Measurements from ENCODE around the gene MTF1.

The MTF1 gene

GRCh38 chr1:37866491-37866890 is 7.1 kb upstream of the MTF1 start:
- no peak for DNase-seq

DNA sequence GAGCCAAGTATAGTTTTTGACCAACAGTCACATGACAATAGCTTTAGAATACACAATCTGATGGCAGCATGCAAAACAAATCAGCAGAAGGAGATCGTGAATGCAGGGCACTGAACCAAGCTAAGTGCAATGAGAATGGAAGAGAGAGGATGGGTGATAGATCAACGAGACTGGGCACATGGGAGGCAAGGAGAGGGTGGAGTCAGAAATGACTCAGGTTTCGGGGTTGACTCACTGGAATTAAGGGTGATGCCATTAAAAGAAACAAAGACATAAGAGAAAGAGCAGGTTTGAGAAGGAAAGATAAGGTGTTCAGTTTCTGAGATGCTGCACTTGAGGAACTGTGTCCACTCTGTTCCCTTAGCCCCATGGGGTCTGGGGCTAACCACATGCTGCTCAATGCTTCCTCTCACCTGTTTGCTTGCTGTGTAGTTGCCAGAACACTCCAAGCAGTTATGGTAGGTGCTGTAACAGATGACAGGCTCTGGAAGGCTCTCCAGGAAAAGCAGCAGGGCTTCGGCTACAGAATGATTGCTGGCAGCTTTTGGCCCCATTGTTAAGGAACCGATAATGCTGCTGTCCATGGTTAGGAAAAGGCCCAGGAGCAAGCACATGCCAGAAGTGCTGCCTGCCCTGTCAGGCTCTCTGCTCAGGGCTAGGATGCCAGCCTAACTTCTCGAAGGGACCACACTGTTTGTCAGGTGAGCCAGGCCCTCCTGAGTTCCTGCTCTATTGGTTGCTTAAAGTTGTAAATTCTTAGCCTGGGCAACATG is 6.1 kb upstream of the MTF1 start:
- DNase-seq, result no peak

- no peak for DNase-seq
Measured at GRCh38 chr1:37862330-37862729, 2.9 kb upstream of the MTF1 start.

DNA sequence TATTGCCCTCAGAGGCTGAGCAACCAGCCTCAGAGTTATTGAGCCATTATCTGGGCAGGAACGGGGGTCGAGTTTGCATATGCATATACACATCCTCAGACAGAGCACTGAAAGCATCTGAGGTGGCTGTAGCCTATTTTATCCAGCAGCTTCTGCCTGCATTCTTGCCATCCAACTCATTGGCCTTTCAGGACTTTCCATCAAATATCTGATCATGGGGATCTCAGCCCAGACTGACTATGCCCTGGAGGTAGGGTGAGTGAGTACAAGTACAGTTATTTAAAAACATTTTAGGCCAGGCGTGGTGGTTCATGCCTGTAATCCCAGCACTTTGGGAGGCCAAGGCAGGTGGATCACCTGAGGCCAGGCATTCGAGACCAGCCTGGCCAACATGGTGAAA is 1.8 kb upstream of the MTF1 start:
- DNase-seq, result no peak

GRCh38 chr1:37860346-37860666 is 914 bp upstream of the MTF1 start:
- no peak for DNase-seq

DNA sequence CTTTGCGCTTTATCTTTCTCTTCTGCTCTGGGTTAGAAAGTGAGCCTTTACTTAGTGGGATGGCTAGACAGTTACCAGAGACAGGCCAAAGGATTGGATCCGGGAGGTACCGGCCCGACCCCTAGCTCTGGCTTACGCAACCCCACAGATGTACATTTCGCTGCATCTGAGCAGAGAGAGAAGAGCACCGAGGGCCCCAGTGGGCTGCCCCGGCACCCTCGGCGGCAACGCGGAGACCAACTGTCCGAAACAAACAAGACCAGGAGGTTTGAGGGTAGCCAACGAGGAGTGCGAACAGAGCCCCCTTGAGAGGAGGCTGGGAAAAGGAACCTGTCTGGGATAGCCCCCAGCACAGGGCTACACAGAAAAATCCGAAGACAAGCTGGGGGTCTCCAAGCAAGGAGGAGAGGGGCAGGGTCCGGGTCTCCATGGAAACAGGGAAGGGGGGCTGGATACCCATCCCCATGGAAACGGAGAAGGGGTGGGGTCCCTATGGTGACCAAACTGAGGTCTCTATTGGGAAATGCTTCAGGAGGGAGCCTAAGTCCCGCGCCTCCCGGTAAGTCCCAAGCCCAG is 373 bp downstream of the MTF1 start:
- DNase-seq, result no peak

- DNase-seq, result no peak
Measured at GRCh38 chr1:37854406-37854805, 5.0 kb downstream of the MTF1 start.

DNA sequence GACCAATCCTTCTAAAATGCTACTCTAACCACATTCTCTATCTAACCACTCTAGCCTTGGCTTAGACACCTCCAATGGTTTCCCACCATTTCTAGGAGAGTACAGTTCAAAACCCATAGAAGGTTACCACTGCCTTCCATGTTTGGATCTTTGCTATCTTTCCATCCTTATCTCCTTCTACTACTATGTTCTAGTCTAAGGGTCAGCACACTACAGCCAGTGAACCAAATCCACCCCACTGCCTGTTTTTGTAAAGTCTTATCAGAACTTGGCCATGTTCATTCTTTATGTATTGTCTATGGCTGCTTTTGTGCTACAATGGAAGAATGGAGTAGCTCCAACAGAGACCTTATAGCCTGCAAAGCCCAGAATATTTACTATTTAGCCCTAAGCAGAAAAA is 6.2 kb downstream of the MTF1 start:
- no peak for DNase-seq

DNA sequence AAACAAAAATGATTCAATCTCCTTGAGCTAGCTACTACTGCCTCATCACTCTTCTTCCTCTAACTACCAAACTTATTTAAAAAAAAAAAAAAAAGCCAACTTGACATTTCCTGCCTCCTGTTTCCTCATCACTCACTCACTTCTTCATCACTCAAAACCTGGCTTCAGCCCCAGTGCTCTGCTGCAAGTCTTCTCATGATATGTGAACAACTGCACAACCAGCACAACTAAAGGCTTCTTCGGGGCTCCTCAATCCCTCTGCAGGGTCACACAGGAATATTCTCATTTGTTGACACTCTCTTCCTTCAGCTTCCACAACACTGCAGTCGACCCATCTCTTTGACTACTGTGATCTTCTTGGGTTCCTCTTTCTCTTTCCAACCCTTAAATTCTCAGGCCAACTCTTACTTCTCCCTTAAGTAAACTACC is 7.6 kb downstream of the MTF1 start:
- no peak for DNase-seq

- DNase-seq, result no peak
Measured at GRCh38 chr1:37851262-37851661, 8.1 kb downstream of the MTF1 start.

DNA sequence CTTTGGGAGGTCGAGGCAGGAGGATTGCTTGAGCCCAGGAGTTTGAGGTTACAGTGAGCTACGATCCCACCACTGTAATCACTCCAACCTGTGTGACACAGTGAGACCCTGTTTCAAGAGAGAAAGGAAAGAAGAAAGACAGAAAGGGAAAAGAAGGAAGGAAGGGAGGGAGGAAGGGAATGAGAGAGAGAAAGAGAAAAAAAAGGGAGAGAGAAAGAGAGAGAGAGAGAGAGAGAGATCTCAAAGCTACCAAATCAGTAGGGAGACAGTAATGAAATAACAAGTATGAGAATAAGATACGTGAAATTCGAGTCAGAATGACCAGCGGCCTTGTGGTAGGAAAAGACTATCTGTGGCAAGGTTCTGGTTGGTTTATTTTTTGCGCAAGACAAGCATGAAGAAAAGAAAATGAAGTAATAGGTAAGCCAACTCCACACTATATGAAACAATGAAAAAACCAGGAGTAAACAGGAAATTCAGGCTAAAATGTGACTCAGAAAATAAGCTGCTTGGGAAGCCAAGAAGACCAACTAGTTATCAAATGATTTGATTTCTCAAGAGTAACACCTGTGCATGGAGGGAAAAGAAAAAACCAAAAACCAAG is 8.9 kb downstream of the MTF1 start:
- DNase-seq, result no peak

DNA sequence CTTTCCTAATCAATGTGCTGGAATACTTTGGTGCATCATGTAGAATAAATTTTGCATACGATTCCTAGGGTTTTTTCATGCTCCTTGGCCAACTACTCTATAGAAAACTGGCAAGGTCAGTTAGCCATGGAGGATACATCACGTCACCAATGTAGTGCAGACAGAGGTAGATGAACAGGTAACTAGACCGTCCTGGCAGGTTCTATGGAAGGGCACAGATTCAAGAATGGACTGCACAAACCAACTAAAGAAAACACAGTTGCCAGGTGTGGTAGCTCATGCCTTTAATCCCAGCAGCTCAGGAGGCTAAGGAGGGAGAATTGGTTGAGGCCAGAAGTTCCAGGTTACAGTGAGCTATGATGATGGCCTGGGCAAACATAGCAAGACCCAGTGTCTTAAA is 9.9 kb downstream of the MTF1 start:
- DNase-seq, result no peak

GRCh38 chr1:37846647-37847339 is 12.6 kb downstream of the MTF1 start:
- DNase-seq, result no peak

DNA sequence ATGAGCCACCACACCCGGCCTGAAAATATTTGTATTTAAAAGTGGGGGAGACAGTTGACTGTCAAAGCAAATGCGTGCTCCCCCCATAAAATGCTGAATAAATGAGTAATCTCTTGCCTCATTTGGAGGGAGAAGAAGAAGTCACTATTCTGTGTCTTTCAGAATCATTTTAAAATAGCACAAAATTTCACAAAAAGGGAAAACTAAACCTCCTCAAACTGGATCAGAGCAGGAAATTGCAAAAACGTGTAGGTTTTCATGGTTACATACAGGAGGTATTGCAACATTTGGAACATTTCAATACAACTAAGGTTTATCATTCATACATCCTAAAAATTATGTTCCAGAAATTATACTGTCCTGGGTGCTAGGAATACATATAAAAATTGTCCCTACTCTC is 13.6 kb downstream of the MTF1 start:
- no peak for DNase-seq

GRCh38 chr1:37845049-37845646 is 14.2 kb downstream of the MTF1 start:
- no peak for DNase-seq

- no peak for DNase-seq
Measured at GRCh38 chr1:37844536-37844935, 14.9 kb downstream of the MTF1 start.

DNA sequence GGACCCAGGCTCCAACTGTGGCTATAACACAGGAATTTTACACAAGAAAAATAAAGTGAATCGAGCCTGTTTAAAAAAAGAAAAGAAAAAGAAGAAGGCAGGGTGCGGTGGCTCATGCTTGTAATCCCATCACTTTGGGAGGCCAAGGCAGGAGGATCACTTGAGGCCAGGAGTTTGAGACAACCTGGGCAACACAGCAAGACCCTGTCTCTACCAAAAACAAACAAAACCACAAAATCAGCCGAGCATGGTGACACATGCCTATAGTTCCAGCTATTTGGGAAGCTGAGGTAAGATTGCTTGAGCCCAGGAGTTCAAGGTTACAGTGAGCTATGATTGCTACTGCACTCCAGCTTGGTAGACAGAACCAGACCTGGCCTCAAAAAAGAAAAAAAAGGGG is 17.7 kb downstream of the MTF1 start:
- no peak for DNase-seq

GRCh38 chr1:37840711-37841110 is 18.7 kb downstream of the MTF1 start:
- no peak for DNase-seq

DNA sequence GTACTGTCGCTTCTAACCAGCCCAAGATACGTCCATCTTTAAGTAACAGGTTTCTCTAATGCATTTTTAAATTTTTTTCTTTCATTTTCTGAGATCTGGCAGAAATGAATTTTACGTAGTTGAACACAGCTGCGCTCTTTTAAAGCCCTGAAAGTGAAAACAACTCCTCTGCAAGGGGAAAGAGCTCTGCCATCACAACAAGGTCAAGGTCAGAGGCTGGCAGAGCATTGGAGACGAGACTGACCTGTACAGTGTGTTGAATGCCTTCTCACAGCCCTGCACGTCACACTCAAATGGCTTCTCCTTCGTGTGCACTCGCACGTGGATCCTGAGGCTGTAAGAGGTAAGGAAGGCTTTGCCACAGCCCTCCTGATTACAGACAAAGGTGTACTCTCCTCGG is 19.7 kb downstream of the MTF1 start:
- DNase-seq, result no peak

DNA sequence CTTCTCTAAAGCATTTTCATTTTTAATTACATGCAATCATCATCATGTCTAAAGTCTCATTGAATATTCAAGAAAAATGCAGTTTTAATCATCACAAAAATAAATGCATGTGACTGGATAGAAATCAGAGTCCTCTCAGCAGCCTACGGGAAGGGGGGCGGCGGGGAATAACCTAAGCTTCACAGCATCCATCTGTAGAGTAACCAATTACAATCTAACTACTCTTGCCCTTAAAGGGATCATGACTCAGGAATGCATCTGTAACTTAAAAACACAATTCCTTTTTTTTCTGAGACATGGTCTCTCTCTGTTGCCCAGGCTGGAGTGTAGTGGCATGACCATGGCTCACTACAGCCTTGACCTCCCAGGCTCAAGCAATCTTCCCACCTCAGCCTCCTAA is 22.6 kb downstream of the MTF1 start:
- DNase-seq, result no peak

DNA sequence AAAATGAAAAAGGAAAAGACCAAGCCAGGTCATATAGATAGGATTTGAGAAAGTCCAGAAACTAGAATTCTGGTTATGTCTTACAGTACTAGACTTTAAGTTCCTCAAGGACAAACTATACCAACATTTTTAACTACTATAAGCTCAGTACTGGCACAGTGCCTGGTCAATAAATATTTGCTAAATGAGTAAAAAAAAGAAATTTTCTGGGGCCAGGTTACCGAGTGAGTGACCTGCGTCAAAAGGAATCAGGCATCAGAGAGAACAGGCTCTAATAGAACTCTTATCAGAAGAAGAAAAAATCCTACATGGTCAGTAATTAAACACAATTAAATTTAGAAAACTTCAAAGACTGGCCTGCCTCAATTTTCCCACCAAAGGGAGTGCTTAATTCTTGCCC is 27.6 kb downstream of the MTF1 start:
- no peak for DNase-seq

DNA sequence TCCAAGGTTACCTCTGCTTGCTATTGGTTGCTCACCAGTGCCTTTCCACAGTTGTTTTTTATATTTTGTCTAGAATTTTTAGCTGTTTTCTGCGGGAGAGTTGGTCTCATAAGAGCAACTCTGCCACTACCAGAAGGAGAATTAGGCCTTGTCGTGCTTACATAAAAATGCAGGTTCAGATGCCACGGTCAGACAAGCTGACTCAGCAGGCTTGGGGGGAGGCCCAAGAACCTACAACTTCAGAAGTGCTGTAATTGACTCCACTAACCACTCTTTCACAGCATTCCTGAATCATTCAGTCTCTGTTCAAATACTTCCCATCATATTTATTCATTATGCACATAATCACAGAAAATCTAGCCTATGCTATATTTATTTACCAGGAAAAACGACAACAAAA is 28.3 kb downstream of the MTF1 start:
- DNase-seq, result no peak

DNA sequence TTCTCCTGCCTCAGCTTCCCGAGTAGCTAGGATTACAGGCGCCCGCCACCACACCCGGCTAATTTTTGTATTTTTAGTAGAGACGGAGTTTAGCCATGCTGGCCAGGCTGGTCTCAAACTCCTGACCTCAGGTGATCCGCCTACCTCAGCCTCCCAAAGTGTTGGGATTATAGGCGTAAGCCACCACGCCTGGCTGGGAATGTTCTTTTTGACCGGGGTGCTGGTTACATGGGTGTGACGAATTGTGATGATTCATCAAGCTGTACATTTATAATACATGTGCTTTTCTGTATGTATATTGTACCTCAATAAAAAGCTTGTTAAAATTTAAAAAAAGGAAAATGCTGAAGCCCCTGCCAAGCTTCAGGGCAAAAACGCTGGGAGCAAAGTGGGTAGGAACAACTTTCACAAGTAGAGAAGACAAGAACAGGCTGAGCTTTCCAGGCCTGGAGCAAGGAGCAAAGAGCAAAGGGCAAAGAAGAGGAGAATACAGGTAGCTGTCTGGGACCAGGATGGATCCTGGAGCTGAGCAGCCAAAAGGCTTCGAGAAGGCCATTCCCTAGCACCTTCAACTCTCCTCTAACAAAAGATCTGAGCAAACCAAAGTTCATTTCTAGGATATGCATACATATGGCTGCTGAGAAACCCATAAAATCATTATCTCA is 30.9 kb downstream of the MTF1 start:
- no peak for DNase-seq

Measured in stimulated activated CD4-positive, alpha-beta T cell treated with anti-CD3 and anti-CD28 coated beads, Interleukin-12 subunit alpha, Interleukin-12 subunit beta, amount 100 ng/mL, for 4 hours (primary cell).